ENCODE measurements around the gene CCR6. TPM values are rescaled to one million over a fixed set of nuclear protein-coding genes. Genes with fewer than 3 reads are reported as not detected.
A peak's percentile ranks its signal among the peaks of the same experiment; 100 is the strongest.

The CCR6 gene
- total and polyA plus RNA-seq, 2 of the 13 experiments (the other 11 are each of a cell fraction or from before 2014, with no cell fraction given) = 4.5 to 8.7 TPM

DNA sequence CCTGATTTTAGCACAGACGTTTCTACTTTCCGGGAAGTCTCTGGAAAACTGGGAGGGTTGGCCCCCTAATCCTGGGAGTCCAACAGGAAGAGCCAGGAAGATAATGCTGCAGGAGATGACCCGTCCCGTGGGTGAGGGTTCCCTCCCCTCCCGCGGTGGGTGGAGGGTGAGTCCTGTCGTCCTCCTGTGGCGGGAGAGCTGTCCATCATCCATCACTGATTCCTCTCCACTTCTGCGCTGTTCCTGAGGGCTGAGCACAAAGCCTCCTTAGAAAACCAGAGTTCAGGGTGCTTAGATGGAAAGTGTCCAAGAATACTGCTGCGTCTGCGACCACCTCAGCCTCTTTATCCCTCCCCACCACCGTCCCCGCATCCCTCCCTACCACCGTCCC, 6.1 kb upstream of the CCR6 start (continued):
- TF ChIP-seq ZBTB4 (CRISPR knock-in tag; IDR thresholded peaks at IDR 0.05; ENCODE audit: borderline replicate concordance) (no peak), SP140L (CRISPR knock-in tag; IDR thresholded peaks at IDR 0.05; ENCODE audit: borderline replicate concordance) (no peak), MTERF4 (CRISPR knock-in tag; IDR thresholded peaks at IDR 0.05) (no peak), THAP9 (CRISPR knock-in tag; IDR thresholded peaks at IDR 0.05; ENCODE audit: borderline replicate concordance) (no peak), ZNF296 (CRISPR knock-in tag; conservative IDR thresholded peaks at IDR 0.05) (no peak), RBM22 (optimal IDR thresholded peaks at IDR 0.05; ENCODE audit: low read length) (no peak), ZBTB38 (CRISPR knock-in tag; IDR thresholded peaks at IDR 0.05) (0 out of 2 replicates have a peak, but pooled peaks have one; percentile 10), PPARG (CRISPR knock-in tag; conservative IDR thresholded peaks at IDR 0.05) (no peak), ZNF674 (CRISPR knock-in tag; IDR thresholded peaks at IDR 0.05; ENCODE audit: low read depth) (no peak), JUNB (CRISPR knock-in tag; IDR thresholded peaks at IDR 0.05; ENCODE audit: borderline replicate concordance) (no peak)
- TF ChIP-seq, protein P1, sequence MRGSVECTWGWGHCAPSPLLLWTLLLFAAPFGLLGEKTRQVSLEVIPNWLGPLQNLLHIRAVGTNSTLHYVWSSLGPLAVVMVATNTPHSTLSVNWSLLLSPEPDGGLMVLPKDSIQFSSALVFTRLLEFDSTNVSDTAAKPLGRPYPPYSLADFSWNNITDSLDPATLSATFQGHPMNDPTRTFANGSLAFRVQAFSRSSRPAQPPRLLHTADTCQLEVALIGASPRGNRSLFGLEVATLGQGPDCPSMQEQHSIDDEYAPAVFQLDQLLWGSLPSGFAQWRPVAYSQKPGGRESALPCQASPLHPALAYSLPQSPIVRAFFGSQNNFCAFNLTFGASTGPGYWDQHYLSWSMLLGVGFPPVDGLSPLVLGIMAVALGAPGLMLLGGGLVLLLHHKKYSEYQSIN (CRISPR knock-in tag; IDR thresholded peaks at IDR 0.05; ENCODE audit: borderline replicate concordance) = no peak
- TF ChIP-seq, protein P2, sequence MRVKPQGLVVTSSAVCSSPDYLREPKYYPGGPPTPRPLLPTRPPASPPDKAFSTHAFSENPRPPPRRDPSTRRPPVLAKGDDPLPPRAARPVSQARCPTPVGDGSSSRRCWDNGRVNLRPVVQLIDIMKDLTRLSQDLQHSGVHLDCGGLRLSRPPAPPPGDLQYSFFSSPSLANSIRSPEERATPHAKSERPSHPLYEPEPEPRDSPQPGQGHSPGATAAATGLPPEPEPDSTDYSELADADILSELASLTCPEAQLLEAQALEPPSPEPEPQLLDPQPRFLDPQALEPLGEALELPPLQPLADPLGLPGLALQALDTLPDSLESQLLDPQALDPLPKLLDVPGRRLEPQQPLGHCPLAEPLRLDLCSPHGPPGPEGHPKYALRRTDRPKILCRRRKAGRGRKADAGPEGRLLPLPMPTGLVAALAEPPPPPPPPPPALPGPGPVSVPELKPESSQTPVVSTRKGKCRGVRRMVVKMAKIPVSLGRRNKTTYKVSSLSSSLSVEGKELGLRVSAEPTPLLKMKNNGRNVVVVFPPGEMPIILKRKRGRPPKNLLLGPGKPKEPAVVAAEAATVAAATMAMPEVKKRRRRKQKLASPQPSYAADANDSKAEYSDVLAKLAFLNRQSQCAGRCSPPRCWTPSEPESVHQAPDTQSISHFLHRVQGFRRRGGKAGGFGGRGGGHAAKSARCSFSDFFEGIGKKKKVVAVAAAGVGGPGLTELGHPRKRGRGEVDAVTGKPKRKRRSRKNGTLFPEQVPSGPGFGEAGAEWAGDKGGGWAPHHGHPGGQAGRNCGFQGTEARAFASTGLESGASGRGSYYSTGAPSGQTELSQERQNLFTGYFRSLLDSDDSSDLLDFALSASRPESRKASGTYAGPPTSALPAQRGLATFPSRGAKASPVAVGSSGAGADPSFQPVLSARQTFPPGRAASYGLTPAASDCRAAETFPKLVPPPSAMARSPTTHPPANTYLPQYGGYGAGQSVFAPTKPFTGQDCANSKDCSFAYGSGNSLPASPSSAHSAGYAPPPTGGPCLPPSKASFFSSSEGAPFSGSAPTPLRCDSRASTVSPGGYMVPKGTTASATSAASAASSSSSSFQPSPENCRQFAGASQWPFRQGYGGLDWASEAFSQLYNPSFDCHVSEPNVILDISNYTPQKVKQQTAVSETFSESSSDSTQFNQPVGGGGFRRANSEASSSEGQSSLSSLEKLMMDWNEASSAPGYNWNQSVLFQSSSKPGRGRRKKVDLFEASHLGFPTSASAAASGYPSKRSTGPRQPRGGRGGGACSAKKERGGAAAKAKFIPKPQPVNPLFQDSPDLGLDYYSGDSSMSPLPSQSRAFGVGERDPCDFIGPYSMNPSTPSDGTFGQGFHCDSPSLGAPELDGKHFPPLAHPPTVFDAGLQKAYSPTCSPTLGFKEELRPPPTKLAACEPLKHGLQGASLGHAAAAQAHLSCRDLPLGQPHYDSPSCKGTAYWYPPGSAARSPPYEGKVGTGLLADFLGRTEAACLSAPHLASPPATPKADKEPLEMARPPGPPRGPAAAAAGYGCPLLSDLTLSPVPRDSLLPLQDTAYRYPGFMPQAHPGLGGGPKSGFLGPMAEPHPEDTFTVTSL (CRISPR knock-in tag; IDR thresholded peaks at IDR 0.05; ENCODE audit: borderline replicate concordance) = no peak
- TF ChIP-seq, protein P3, sequence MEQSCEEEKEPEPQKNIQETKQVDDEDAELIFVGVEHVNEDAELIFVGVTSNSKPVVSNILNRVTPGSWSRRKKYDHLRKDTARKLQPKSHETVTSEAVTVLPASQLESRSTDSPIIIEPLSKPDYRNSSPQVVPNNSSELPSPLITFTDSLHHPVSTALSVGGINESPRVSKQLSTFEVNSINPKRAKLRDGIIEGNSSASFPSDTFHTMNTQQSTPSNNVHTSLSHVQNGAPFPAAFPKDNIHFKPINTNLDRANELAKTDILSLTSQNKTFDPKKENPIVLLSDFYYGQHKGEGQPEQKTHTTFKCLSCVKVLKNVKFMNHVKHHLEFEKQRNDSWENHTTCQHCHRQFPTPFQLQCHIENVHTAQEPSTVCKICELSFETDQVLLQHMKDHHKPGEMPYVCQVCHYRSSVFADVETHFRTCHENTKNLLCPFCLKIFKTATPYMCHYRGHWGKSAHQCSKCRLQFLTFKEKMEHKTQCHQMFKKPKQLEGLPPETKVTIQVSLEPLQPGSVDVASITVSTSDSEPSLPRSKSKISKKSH (CRISPR knock-in tag; IDR thresholded peaks at IDR 0.05; ENCODE audit: borderline replicate concordance) = peak; percentile 36; the same call in 1 of the 2 replicates

Measured in HepG2 (cell line).